GM19328 (cell line): ENCODE data around the gene EPAS1.

Experiments used
- ATAC-seq: cut with Tn5 transposase; IDR thresholded peaks from one replicate; pipeline ENCODE4 v1.9.1; 2021; ENCODE audit warnings: mild to moderate bottlenecking, moderate library complexity; ENCODE audit not compliant: unreplicated experiment

Gene EPAS1

DNA sequence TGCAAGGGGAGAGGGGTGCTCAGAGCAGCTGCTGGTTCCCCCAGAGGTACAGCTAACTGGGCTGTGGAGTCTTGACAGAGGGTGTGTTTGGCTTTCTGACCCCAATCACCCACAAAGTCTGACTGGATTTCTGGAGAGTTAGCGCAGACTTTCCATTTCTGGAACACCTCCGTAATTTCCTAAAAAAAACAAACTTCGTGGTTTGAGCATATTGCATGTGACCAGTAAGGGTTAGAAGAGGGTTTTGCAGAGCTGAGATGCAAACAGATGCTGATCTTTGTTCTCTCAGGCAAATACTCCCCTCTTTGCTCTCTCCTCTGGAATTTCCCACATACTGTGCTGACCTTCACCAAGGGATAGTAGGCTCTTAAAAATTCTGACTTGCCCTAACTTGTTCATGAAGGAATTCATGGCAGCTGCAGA, 137.7 kb downstream of the EPAS1 start:
- no peak for ATAC-seq

- ATAC-seq = no peak
Measured at GRCh38 chr2:46435353-46435752, 138.1 kb downstream of the EPAS1 start.

GRCh38 chr2:46435796-46436360, 138.7 kb downstream of the EPAS1 start:
- no peak for ATAC-seq
